Thyroid gland (tissue), 4 donors: Measurements from ENCODE around the gene LMTK2.

Experiments
- POLR2A ChIP-seq, 2 donors: fragments of 450-650 bp; IDR thresholded peaks; one replicate each; pipeline ENCODE4 v1.6.1; 2017; ENCODE audit warnings: antibody characterized with exemption in 2 of 2, mild to moderate bottlenecking in 2 of 2, moderate library complexity in 1 of 2
- TF ChIP-seq, protein P1 (sequence below), 6 experiments: fragments of 200-600 bp in 3 of 6; fragments of 450-650 bp in 3 of 6; sonication (generic) in 3 of 6; IDR thresholded peaks; one replicate each; pipeline ENCODE4 v1.5.1; 2016 to 2019; ENCODE audit warnings: antibody characterized with exemption in 6 of 6, mild to moderate bottlenecking in 2 of 6, inconsistent platforms in 1 of 6, moderate library complexity in 1 of 6

DNA sequence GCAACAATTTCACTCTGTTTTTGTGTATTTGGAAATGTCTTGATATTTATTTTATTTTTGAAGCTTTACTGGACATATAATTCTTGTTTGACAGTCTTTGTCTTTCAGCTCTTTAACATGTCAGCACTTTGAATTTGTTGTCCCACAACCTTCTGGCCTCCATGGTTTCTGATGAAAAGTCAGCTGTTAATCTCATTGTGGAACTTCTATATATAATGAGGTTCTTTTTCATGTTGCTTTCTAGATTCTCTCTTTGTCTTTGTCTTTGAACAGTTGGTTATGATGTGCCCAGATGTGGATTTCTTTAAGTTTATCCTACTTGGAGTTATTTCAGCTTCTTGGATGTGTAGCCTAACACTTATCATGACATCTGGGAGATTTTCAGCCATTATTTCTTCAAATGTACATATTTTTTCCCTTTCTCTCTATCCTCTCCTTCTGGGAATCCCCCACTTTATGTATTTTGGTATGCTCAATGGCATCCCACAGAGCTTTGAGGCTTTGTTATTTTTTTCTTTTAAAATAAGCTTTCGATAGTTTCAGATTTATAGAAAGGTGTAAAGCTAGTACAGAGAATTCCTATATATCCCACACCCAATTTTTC is 9.5 kb upstream of the LMTK2 start:
- TF ChIP-seq, protein P1, sequence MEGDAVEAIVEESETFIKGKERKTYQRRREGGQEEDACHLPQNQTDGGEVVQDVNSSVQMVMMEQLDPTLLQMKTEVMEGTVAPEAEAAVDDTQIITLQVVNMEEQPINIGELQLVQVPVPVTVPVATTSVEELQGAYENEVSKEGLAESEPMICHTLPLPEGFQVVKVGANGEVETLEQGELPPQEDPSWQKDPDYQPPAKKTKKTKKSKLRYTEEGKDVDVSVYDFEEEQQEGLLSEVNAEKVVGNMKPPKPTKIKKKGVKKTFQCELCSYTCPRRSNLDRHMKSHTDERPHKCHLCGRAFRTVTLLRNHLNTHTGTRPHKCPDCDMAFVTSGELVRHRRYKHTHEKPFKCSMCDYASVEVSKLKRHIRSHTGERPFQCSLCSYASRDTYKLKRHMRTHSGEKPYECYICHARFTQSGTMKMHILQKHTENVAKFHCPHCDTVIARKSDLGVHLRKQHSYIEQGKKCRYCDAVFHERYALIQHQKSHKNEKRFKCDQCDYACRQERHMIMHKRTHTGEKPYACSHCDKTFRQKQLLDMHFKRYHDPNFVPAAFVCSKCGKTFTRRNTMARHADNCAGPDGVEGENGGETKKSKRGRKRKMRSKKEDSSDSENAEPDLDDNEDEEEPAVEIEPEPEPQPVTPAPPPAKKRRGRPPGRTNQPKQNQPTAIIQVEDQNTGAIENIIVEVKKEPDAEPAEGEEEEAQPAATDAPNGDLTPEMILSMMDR (IDR thresholded peaks at IDR 0.05): no peak
- TF ChIP-seq POLR2A (IDR thresholded peaks at IDR 0.05): no peak
